Measurements from ENCODE around the gene TMOD3. TPM values are rescaled to one million over a fixed set of nuclear protein-coding genes. Genes with fewer than 3 reads are reported as not detected.

Gene TMOD3
- total and polyA plus RNA-seq, 2 of the 4 experiments (the other 2 are of a cell fraction), result 10.7 to 22.0 TPM

- peaks cover 24% of the 10 kb centered on the region for H3K4me1 ChIP-seq (ENCODE audit: control insufficient read depth, insufficient read depth, low read length)
- intact Hi-C loops (cut with micrococcal nuclease), result no loop called here
- no peaks in the 10 kb centered on the region for H3K9me3 ChIP-seq (ENCODE audit: control insufficient read depth, insufficient read depth, low read length)
Observed at GRCh38 chr15:51840692-51841091, 11.2 kb downstream of the TMOD3 start.

More at GRCh38 chr15:51840692-51841091, 11.2 kb downstream of the TMOD3 start:
- no peak overlapping the region for H4K5ac ChIP-seq (ENCODE audit: low read depth, low read length)
- H4K91ac ChIP-seq (ENCODE audit: insufficient read depth, low read depth, low read length), result no peak overlapping the region
- TF ChIP-seq BHLHE40 (IDR thresholded peaks at IDR 0.05; ENCODE audit: low read depth, low read length), result no peak
- no peak overlapping the region for H3K23ac ChIP-seq (ENCODE audit: low read depth, low read length)
- no peak overlapping the region for H3K56ac ChIP-seq (ENCODE audit: extremely low read depth, insufficient read depth, low read length)
- WGBS, 2 experiments (ENCODE audit: extremely low coverage in 2 of 2, insufficient read length in 1 of 2), result no CpG with 5 or more reads among the region's 4 CpGs
- no peak overlapping the region for H2BK5ac ChIP-seq (ENCODE audit: low read depth, low read length, poor library complexity, severe bottlenecking)
- no peaks in the 10 kb centered on the region for H3K36me3 ChIP-seq (ENCODE audit: control insufficient read depth, insufficient read depth, low read length)
- H2AK9ac ChIP-seq (replicated peaks; ENCODE audit: low read depth, low read length, poor library complexity), result no peak overlapping the region
- peaks cover 15 to 80% of the 10 kb centered on the region in 2 experiments; a peak in 3 of 4 replicates for H3K79me1 ChIP-seq (ENCODE audit: low read depth in 1 of 2, low read length in 2 of 2)
- H3K9ac ChIP-seq (ENCODE audit: low read depth, low read length), result no peak overlapping the region
- POLR2A ChIA-PET (ENCODE audit: unreplicated experiment), result no interaction called here
- no TSS peak for BruUV-seq (replicated peaks)
- no peak overlapping the region for H3K27ac ChIP-seq (ENCODE audit: insufficient read depth, low read length)
- H2AK5ac ChIP-seq (ENCODE audit: low read depth, low read length), result no peak overlapping the region
- H3K18ac ChIP-seq (ENCODE audit: low read depth, low read length), result no peak overlapping the region
- no peak overlapping the region for H2BK15ac ChIP-seq (ENCODE audit: low read depth, low read length)
- H3K4ac ChIP-seq (ENCODE audit: low read depth, low read length), result no peak overlapping the region
- no peak overlapping the region for H3K4me2 ChIP-seq (ENCODE audit: low read depth, low read length)
- H3K27me3 ChIP-seq (ENCODE audit: control insufficient read depth, insufficient read depth, low read length), result no peaks in the 10 kb centered on the region
- no peak overlapping the region for H4K8ac ChIP-seq (ENCODE audit: low read depth in 2 of 2, low read length in 2 of 2)
- no peak overlapping the region for H3K14ac ChIP-seq (replicated peaks; ENCODE audit: low read depth, low read length)
- H4K20me1 ChIP-seq (ENCODE audit: insufficient read depth, low read length), result peaks cover 83% of the 10 kb centered on the region
- in situ Hi-C loops (cut with MboI; ENCODE audit: low sequenced_read_pairs) (no loop called here), dilution Hi-C loops (cut with HindIII; ENCODE audit: low sequenced_read_pairs, unreplicated experiment) (no loop called here)
- no peak overlapping the region for H2AFZ ChIP-seq (replicated peaks; ENCODE audit: low read length, poor library complexity)
- H2BK120ac ChIP-seq (ENCODE audit: low read depth, low read length), result no peak overlapping the region
- H2BK20ac ChIP-seq (ENCODE audit: low read depth, low read length), result no peak overlapping the region
- peaks cover 19% of the 10 kb centered on the region for H3K9me1 ChIP-seq (ENCODE audit: insufficient read depth, low read length)
- CTCF ChIA-PET, result no interaction called here
- no peak overlapping the region for H3K4me3 ChIP-seq (ENCODE audit: insufficient read depth, low read depth, low read length)
- no peak for DNase-seq
- ATAC-seq (ENCODE audit: low read depth), result no peak

Data from IMR-90 (cell line).